Neuronal stem cell (in vitro differentiated cells): ENCODE results near the gene GLUL.

Source experiments
- DNase-seq: peaks from one replicate; pipeline ENCODE4 v3.0.0-alpha.2; 2013; ENCODE audit warnings: low spot score
- H2AFZ ChIP-seq: one replicate; pipeline ENCODE4 v1.6.1; 2013; ENCODE audit warnings: mild to moderate bottlenecking, low read length, inconsistent platforms
- H2AK5ac ChIP-seq: 2 replicates; pipeline ENCODE4 v1.6.1; 2013; ENCODE audit warnings: low read depth, mild to moderate bottlenecking, inconsistent platforms, low read length, moderate library complexity, mixed read lengths
- H2BK120ac ChIP-seq: 2 replicates; pipeline ENCODE4 v1.6.1; 2013; ENCODE audit warnings: low read depth, mild to moderate bottlenecking, inconsistent platforms, low read length, moderate library complexity, mixed read lengths
- H2BK12ac ChIP-seq: one replicate; pipeline ENCODE4 v1.6.1; 2013; ENCODE audit warnings: low read length, inconsistent platforms
- H2BK15ac ChIP-seq: 2 replicates; pipeline ENCODE4 v1.6.1; 2013; ENCODE audit warnings: mild to moderate bottlenecking, low read length, inconsistent platforms, mixed read lengths
- H2BK5ac ChIP-seq: one replicate; pipeline ENCODE4 v1.6.1; 2013; ENCODE audit warnings: inconsistent platforms, mild to moderate bottlenecking, low read length, moderate library complexity
- H3K14ac ChIP-seq: one replicate; pipeline ENCODE4 v1.6.1; 2013; ENCODE audit warnings: low read length, inconsistent platforms
- H3K18ac ChIP-seq: 2 replicates; pipeline ENCODE4 v1.6.1; 2013; ENCODE audit warnings: low read length, inconsistent platforms
- H3K23ac ChIP-seq: 2 replicates; pipeline ENCODE4 v1.6.1; 2013; ENCODE audit warnings: low read depth, mild to moderate bottlenecking, mixed read lengths, low read length, inconsistent platforms; ENCODE audit not compliant: poor library complexity
- H3K27ac ChIP-seq: replicated peaks from 3 replicates; pipeline ENCODE4 v1.5.1; 2013; ENCODE audit warnings: low read length, inconsistent platforms
- H3K27me3 ChIP-seq, 3 experiments: 2 replicates each; pipeline ENCODE4 v1.6.1; 2013; ENCODE audit warnings: low read length in 3 of 3, mild to moderate bottlenecking in 2 of 3, inconsistent platforms in 1 of 3, low read depth in 1 of 3, mixed read lengths in 1 of 3, moderate library complexity in 1 of 3; ENCODE audit not compliant: control insufficient read depth in 3 of 3, insufficient read depth in 3 of 3
- H3K36me3 ChIP-seq, 2 donors: replicated peaks in 1 of 2; 2 replicates each; pipeline ENCODE4 v1.6.1; 2013; ENCODE audit warnings: low read length in 2 of 2; ENCODE audit not compliant: control insufficient read depth in 2 of 2, insufficient read depth in 2 of 2
- H3K4ac ChIP-seq: 2 replicates; pipeline ENCODE4 v1.6.1; 2013; ENCODE audit warnings: inconsistent platforms, mild to moderate bottlenecking, low read length, moderate library complexity
- H3K4me1 ChIP-seq, 2 donors: 1 replicate in 1 of 2; 2 replicates in 1 of 2; pipeline ENCODE4 v1.6.1; 2013; ENCODE audit warnings: low read length in 2 of 2, low read depth in 1 of 2; ENCODE audit not compliant: control insufficient read depth in 2 of 2, insufficient read depth in 1 of 2
- H3K4me2 ChIP-seq: one replicate; pipeline ENCODE4 v1.6.1; 2013; ENCODE audit warnings: mild to moderate bottlenecking, low read length, inconsistent platforms; ENCODE audit not compliant: insufficient read depth, poor library complexity, severe bottlenecking
- H3K4me3 ChIP-seq, 2 donors: 2 replicates each; pipeline ENCODE4 v1.5.1; 2013; ENCODE audit warnings: low read length in 2 of 2, mild to moderate bottlenecking in 2 of 2, inconsistent platforms in 1 of 2, moderate library complexity in 1 of 2
- H3K79me1 ChIP-seq: one replicate; pipeline ENCODE4 v1.6.1; 2013; ENCODE audit warnings: low read depth, mild to moderate bottlenecking, inconsistent platforms, low read length, moderate library complexity
- H3K9ac ChIP-seq: one replicate; pipeline ENCODE4 v1.6.1; 2013; ENCODE audit warnings: mild to moderate bottlenecking, low read depth, low read length, inconsistent platforms; ENCODE audit not compliant: poor library complexity
- H3K9me3 ChIP-seq, 2 donors: replicated peaks in 1 of 2; 2 replicates each; pipeline versions ENCODE3 to v1.6.1; 2013; ENCODE audit warnings: low read length in 2 of 2, mild to moderate bottlenecking in 2 of 2, inconsistent platforms in 1 of 2, low read depth in 1 of 2, mixed read lengths in 1 of 2, moderate library complexity in 1 of 2; ENCODE audit not compliant: control insufficient read depth in 2 of 2, insufficient read depth in 1 of 2
- H4K8ac ChIP-seq: one replicate; pipeline ENCODE4 v1.6.1; 2013; ENCODE audit warnings: low read depth, mild to moderate bottlenecking, inconsistent platforms, low read length, moderate library complexity
- H4K91ac ChIP-seq: one replicate; pipeline ENCODE4 v1.6.1; 2013; ENCODE audit warnings: low read length, low read depth, mild to moderate bottlenecking, inconsistent platforms; ENCODE audit not compliant: poor library complexity
- whole genome bisulfite sequencing, 2 donors: extraction: QIAGEN DNeasy Blood & Tissue Kit; methylation state at CpG; one replicate each; pipeline ENCODE4 v1.1.7; 2013; ENCODE audit warnings: missing lambda C conversion rate in 2 of 2, mixed read lengths in 1 of 2; ENCODE audit not compliant: insufficient read length in 2 of 2, insufficient replicate concordance in 1 of 2; ENCODE audit errors: extremely low coverage in 2 of 2; 5-methylcytosine and 5-hydroxymethylcytosine counted together

GLUL gene

GRCh38 chr1:182347019-182347418, 44.6 kb downstream of the GLUL start:
- WGBS, 2 donors, result no CpG with 5 or more reads among the region's 5 CpGs
- H3K4me2 ChIP-seq, result no peak overlapping the region
- no peak overlapping the region for H3K18ac ChIP-seq
- no peaks in the 10 kb centered on the region for H3K79me1 ChIP-seq
- no peaks in the 10 kb centered on the region for H3K27me3 ChIP-seq
- no peak overlapping the region for H2BK5ac ChIP-seq
- no peak overlapping the region for H3K27ac ChIP-seq
- no peak overlapping the region for H2AFZ ChIP-seq
- no peaks in the 10 kb centered on the region for H3K36me3 ChIP-seq
- no peak overlapping the region for H3K23ac ChIP-seq
- H3K14ac ChIP-seq, result no peak overlapping the region
- H4K91ac ChIP-seq, result no peak overlapping the region
- DNase-seq, result no peak
- H2BK15ac ChIP-seq, result no peak overlapping the region
- H3K4me3 ChIP-seq, result no peak overlapping the region
- no peak overlapping the region for H2BK12ac ChIP-seq
- peaks cover 0 to 8% of the 10 kb centered on the region in 2 donors for H3K4me1 ChIP-seq
- no peaks in the 10 kb centered on the region for H3K9me3 ChIP-seq
- no peak overlapping the region for H4K8ac ChIP-seq
- H3K4ac ChIP-seq, result no peak overlapping the region
- H2BK120ac ChIP-seq, result no peak overlapping the region
- no peak overlapping the region for H2AK5ac ChIP-seq
- H3K9ac ChIP-seq, result no peak overlapping the region

DNA sequence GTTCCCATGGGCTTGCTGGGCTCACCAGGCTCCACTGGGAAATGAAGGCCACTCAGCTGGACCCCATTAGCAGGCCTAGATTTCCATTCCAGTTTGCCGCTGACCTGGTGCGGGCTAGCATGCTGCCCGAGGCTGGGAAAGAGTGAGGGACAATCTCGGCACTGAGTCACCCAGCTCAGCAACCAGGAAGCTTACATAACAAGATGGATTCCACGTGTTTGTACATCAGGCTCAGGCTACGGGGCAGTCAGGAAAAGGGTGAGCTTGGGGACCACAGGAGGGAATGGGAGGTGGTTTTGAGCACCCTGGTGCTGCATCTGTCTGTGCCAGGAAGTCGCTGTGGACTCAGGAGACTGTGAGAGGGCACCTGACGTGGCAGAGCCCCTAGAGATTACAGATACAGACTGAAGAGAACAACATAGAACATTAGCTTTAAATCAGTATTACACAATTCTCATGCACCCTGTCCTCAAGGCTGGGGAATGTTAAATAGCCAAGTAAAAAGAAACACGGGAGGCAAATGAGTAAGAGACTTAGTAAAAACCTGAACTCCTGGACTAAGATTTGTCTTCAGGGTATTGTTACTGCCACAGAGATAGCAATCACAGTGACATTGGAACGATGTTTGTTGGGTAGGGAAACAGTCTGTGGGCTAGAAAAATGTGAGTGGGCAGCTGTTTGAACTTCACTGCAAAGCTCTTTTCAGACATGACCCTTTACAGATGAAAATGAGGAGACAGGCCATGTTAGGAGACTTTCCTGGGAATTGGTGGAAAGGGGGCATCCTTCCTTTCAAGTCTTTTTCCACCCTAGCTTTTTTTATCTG, 51.1 kb downstream of the GLUL start:
- no CpG with 5 or more reads among the region's 10 CpGs for WGBS, 2 donors
- Histone ChIP-seq H3K79me1 (no peaks in the 10 kb centered on the region), H2BK15ac (peak overlapping the region; percentile 51), H3K4me3 (no peak overlapping the region), H3K4me1 (peaks cover 0 to 4% of the 10 kb centered on the region in 2 donors), H2AFZ (no peak overlapping the region), H2BK12ac (no peak overlapping the region), H2BK120ac (no peak overlapping the region), H3K18ac (peak overlapping the region; percentile 58), H2BK5ac (peak overlapping the region; percentile 48), H4K91ac (no peak overlapping the region), H3K9me3 (no peaks in the 10 kb centered on the region), H3K4me2 (no peak overlapping the region), H3K9ac (no peak overlapping the region), H2AK5ac (no peak overlapping the region), H3K14ac (no peak overlapping the region), H3K27ac (no peak overlapping the region), H3K23ac (peak overlapping the region; percentile 28), H3K4ac (no peak overlapping the region), H4K8ac (no peak overlapping the region), H3K36me3 (no peaks in the 10 kb centered on the region), H3K27me3 (peaks cover 0 to 1% (median 0%) of the 10 kb centered on the region in 3 experiments)
- no peak for DNase-seq

DNA sequence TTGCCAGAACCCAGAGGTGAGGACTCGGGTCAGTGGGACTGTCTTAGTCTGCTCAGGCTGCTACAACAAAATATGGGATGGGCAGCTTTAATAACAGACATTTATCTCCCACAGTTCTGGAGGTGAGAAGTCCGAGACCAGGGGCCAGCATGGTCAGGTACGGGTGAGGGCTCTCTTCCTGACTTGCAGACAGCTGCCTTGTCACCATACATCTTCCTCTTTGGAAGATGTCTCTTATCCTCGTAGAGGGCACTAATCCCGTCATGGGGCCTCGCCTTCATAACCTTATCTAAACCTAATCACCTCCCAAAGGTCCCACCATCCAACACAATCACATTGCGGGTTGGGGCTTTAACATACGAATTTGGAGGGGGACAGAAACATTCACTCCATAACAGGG, 51.9 kb downstream of the GLUL start:
- no peak for DNase-seq
- H4K91ac ChIP-seq, result no peak overlapping the region
- H3K9me3 ChIP-seq, result no peaks in the 10 kb centered on the region
- no peak overlapping the region for H2AK5ac ChIP-seq
- no peak overlapping the region for H3K23ac ChIP-seq
- no peak overlapping the region for H3K4ac ChIP-seq
- H3K9ac ChIP-seq, result no peak overlapping the region
- no peak overlapping the region for H2BK120ac ChIP-seq
- H4K8ac ChIP-seq, result no peak overlapping the region
- no peak overlapping the region for H2AFZ ChIP-seq
- no peak overlapping the region for H3K14ac ChIP-seq
- no peak overlapping the region for H3K4me2 ChIP-seq
- H3K27ac ChIP-seq, result no peak overlapping the region
- no peak overlapping the region for H2BK5ac ChIP-seq
- H3K4me3 ChIP-seq, result no peak overlapping the region
- no peak overlapping the region for H3K18ac ChIP-seq
- no peaks in the 10 kb centered on the region for H3K36me3 ChIP-seq
- peaks cover 0 to 1% (median 0%) of the 10 kb centered on the region in 3 experiments for H3K27me3 ChIP-seq
- no peaks in the 10 kb centered on the region for H3K79me1 ChIP-seq
- H2BK15ac ChIP-seq, result peak overlapping the region; percentile 51
- H3K4me1 ChIP-seq, result peaks cover 0 to 4% of the 10 kb centered on the region in 2 donors
- H2BK12ac ChIP-seq, result no peak overlapping the region
- no CpG with 5 or more reads among the region's 8 CpGs for WGBS, 2 donors

GRCh38 chr1:182338806-182339370, 52.7 kb downstream of the GLUL start:
- no peak overlapping the region for H4K8ac ChIP-seq
- no CpG with 5 or more reads among the region's 13 CpGs for WGBS, 2 donors

More at GRCh38 chr1:182338806-182339370, 52.7 kb downstream of the GLUL start:
- no peaks in the 10 kb centered on the region for H3K36me3 ChIP-seq
- no peaks in the 10 kb centered on the region for H3K79me1 ChIP-seq
- no peak overlapping the region for H3K27ac ChIP-seq
- H2BK15ac ChIP-seq, result no peak overlapping the region
- no peak overlapping the region for H2BK12ac ChIP-seq
- no peak overlapping the region for H2BK120ac ChIP-seq
- no peak for DNase-seq
- H3K4me3 ChIP-seq, result no peak overlapping the region
- no peak overlapping the region for H3K14ac ChIP-seq
- H3K18ac ChIP-seq, result no peak overlapping the region
- no peak overlapping the region for H3K4ac ChIP-seq
- H2AFZ ChIP-seq, result no peak overlapping the region
- no peak overlapping the region for H4K91ac ChIP-seq
- peaks cover 0 to 7% of the 10 kb centered on the region in 2 donors for H3K4me1 ChIP-seq
- H3K27me3 ChIP-seq, result peaks cover 0 to 1% (median 0%) of the 10 kb centered on the region in 3 experiments
- H2BK5ac ChIP-seq, result no peak overlapping the region
- no peak overlapping the region for H3K23ac ChIP-seq
- no peak overlapping the region for H3K4me2 ChIP-seq
- H3K9ac ChIP-seq, result no peak overlapping the region
- H2AK5ac ChIP-seq, result no peak overlapping the region
- H3K9me3 ChIP-seq, result no peaks in the 10 kb centered on the region
